ENCODE results near the gene SAG. TPM values are rescaled to one million over a fixed set of nuclear protein-coding genes. Genes with fewer than 3 reads are reported as not detected.

Gene SAG
- total and polyA plus RNA-seq, 9 of the 15 experiments (the other 6 are each of a cell fraction or from before 2014, with no cell fraction given) = 0.04 to 0.64 (median 0.31) TPM; not detected in 5

GRCh38 chr2:233336541-233336940 lies 28.9 kb downstream of the SAG start:
- Histone ChIP-seq H3K4me1 (replicated peaks in 1 of 2; ENCODE audit: control insufficient read depth in 2 of 2, insufficient read depth in 2 of 2, low read length in 2 of 2) (peaks cover 6% of the 10 kb centered on the region in 2 experiments), H4K20me1 (replicated peaks; ENCODE audit: control insufficient read depth, insufficient read depth, low read length) (no peaks in the 10 kb centered on the region), H3K36me3 (ENCODE audit: control insufficient read depth, insufficient read depth, low read length) (no peaks in the 10 kb centered on the region), H3K79me2 (ENCODE audit: control insufficient read depth, insufficient read depth, low read length) (no peaks in the 10 kb centered on the region), H3K9ac (ENCODE audit: insufficient read depth in 1 of 2, low read depth in 2 of 2, low read length in 2 of 2) (no peak overlapping the region), H2AFZ (ENCODE audit: low read depth, low read length) (no peak overlapping the region), H3K27ac (ENCODE audit: extremely low read depth, low read depth, low read length) (no peak overlapping the region), H3K9me1 (ENCODE audit: control insufficient read depth, insufficient read depth, low read length) (no peaks in the 10 kb centered on the region), H3K27me3 (ENCODE audit: control insufficient read depth in 2 of 2, insufficient read depth in 2 of 2, low read length in 2 of 2) (0 out of 5 replicates have a peak, but pooled peaks cover 0 to 5% of the 10 kb centered on the region in 2 experiments), H3K4me3 (no peak overlapping the region), H3K9me3 (replicated peaks; ENCODE audit: control insufficient read depth, insufficient read depth, low read depth, low read length) (no peaks in the 10 kb centered on the region; the same call in 1 of the 2 replicates), H3K4me2 (ENCODE audit: insufficient read depth, low read length) (no peak overlapping the region)
- DNase-seq (ENCODE audit: extremely low read depth in 1 of 4, low spot score in 3 of 4) (no peak), ATAC-seq (no peak), FAIRE-seq (no peak)
- intact Hi-C loops (cut with micrococcal nuclease) = no loop called here
- 52% methylated on average over 5 of the region's 5 CpGs for WGBS (ENCODE audit: insufficient coverage, low coverage, missing lambda C conversion rate)
- in situ Hi-C loops (cut with MboI) = no loop called here
- ChIA-PET CTCF (ENCODE audit: low intra/inter-chr PET ratio) (no interaction called here), POLR2A (no interaction called here)
- no TSS peak for BruUV-seq (replicated peaks)
- TF ChIP-seq SIN3B (IDR thresholded peaks at IDR 0.05; ENCODE audit: low read depth) = no peak
- no peak for TF ChIP-seq MCM7 (IDR thresholded peaks at IDR 0.05)
- TF ChIP-seq TEAD2 (tag; IDR thresholded peaks at IDR 0.05) = no peak
- no peak for TF ChIP-seq PHF21A (IDR thresholded peaks at IDR 0.05; ENCODE audit: borderline replicate concordance, low read depth)
- no peak for TF ChIP-seq HMG20B (CRISPR knock-in tag; IDR thresholded peaks at IDR 0.05)
- no peak for TF ChIP-seq ZC3H8 (IDR thresholded peaks at IDR 0.05)
- TF ChIP-seq RERE (CRISPR knock-in tag; IDR thresholded peaks at IDR 0.05; ENCODE audit: borderline replicate concordance) = no peak
- TF ChIP-seq ARID4B (CRISPR knock-in tag; IDR thresholded peaks at IDR 0.05) = no peak
- TF ChIP-seq ESRRA (IDR thresholded peaks at IDR 0.05; ENCODE audit: borderline replicate concordance, low read depth) = no peak
- no peak for TF ChIP-seq XRCC5 (IDR thresholded peaks at IDR 0.05; ENCODE audit: low read depth, low read length)
- TF ChIP-seq FOXJ2 (tag; IDR thresholded peaks at IDR 0.05) = no peak
- no peak for TF ChIP-seq HNRNPLL (IDR thresholded peaks at IDR 0.05; ENCODE audit: low read depth, low read length, poor library complexity, severe bottlenecking)
